NB4 (cell line): ENCODE measurements around the gene PCSK7.

Experiments used
- POLR2A ChIP-seq: IDR thresholded peaks from 2 replicates; pipeline ENCODE4 v1.6.1; 2011; ENCODE audit warnings: mild to moderate bottlenecking; ENCODE audit not compliant: insufficient read length; ENCODE audit errors: extremely low read depth
- TF ChIP-seq, protein P1 (sequence below): IDR thresholded peaks from one replicate; pipeline ENCODE4 v1.5.1; 2012; ENCODE audit warnings: low read depth, low read length

DNA sequence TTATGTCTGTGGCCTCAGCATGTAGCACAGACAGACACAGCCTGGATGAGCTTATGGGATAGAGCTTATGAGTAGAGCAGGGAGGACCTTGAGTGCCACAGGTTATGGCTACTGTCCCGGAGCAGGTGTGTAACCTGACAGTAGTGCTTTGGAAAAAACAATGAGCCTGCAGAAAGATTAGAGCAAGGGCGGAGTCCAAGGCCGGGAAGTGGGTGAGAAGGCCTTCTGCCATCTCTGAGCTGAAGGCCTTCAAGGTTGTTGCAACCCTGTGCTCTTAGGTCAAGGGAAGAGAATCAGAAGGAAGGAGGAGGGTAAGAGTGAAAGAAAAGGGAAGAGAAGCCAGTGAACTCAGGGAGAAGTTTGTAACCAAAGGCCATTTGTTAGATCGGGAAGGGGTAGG is 36.6 kb downstream of the PCSK7 start:
- TF ChIP-seq, protein P1, sequence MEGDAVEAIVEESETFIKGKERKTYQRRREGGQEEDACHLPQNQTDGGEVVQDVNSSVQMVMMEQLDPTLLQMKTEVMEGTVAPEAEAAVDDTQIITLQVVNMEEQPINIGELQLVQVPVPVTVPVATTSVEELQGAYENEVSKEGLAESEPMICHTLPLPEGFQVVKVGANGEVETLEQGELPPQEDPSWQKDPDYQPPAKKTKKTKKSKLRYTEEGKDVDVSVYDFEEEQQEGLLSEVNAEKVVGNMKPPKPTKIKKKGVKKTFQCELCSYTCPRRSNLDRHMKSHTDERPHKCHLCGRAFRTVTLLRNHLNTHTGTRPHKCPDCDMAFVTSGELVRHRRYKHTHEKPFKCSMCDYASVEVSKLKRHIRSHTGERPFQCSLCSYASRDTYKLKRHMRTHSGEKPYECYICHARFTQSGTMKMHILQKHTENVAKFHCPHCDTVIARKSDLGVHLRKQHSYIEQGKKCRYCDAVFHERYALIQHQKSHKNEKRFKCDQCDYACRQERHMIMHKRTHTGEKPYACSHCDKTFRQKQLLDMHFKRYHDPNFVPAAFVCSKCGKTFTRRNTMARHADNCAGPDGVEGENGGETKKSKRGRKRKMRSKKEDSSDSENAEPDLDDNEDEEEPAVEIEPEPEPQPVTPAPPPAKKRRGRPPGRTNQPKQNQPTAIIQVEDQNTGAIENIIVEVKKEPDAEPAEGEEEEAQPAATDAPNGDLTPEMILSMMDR, result no peak
- TF ChIP-seq POLR2A, result no peak
